Measurements from ENCODE around the gene POR.

Gene POR

DNA sequence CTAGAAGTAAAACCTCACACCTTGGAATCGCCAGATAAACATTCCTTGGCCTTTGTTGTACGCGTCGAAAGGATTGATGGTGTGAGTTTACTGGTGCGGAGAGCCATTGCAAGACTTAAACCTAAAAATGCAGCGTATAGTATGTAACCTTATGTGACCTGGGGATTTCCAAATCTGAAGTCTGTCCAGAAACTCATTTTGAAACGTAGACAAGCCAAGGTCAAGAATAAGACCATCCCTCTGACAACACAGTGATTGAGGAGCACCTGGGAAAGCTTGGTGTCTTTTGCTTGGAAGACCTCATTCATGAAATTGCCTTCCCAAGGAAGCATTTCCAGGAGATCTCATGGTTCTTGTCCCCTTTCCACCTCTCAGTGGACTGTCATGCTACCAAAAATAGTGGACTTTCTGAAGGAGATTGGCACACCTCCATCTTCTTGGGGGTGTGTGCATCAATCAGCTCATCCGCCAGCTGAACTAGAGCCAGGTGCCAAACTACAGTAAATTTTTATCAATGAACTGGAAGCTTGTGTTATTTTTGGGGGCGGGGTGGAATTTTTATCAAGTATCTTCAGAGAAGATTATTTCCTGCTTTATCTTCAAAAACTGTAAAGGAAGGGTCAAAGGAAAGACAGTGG lies 8.1 kb downstream of the POR start:
- no peak overlapping the region for H2BK5ac ChIP-seq (ENCODE audit: low read length)
- H2BK120ac ChIP-seq (ENCODE audit: low read depth, low read length), result no peak overlapping the region
- H3K23ac ChIP-seq (ENCODE audit: low read depth, low read length, poor library complexity), result no peak overlapping the region
- H4K91ac ChIP-seq (ENCODE audit: low read depth, low read length, poor library complexity), result no peak overlapping the region
- no peak overlapping the region for H3K14ac ChIP-seq (ENCODE audit: low read length)
- H2BK15ac ChIP-seq (ENCODE audit: low read length), result no peak overlapping the region
- H3K18ac ChIP-seq (ENCODE audit: low read length), result no peak overlapping the region
- no peak overlapping the region for H3K27ac ChIP-seq (replicated peaks; ENCODE audit: low read length)
- H3K4me1 ChIP-seq (ENCODE audit: control insufficient read depth in 2 of 2, insufficient read depth in 1 of 2, low read depth in 1 of 2, low read length in 2 of 2), result peaks cover 0 to 4% of the 10 kb centered on the region in 2 donors
- peaks cover 5 to 15% of the 10 kb centered on the region in 2 donors for H3K36me3 ChIP-seq (replicated peaks in 1 of 2; ENCODE audit: control insufficient read depth in 2 of 2, insufficient read depth in 2 of 2, low read length in 2 of 2)
- no peak for DNase-seq (ENCODE audit: low spot score)
- H2AFZ ChIP-seq (ENCODE audit: low read length), result no peak overlapping the region
- H3K9me3 ChIP-seq (replicated peaks in 1 of 2; ENCODE audit: control insufficient read depth in 2 of 2, insufficient read depth in 1 of 2, low read depth in 1 of 2, low read length in 2 of 2), result no peaks in the 10 kb centered on the region
- H3K4me3 ChIP-seq (ENCODE audit: low read length in 2 of 2), result no peak overlapping the region
- no peak overlapping the region for H3K9ac ChIP-seq (ENCODE audit: low read depth, low read length, poor library complexity)
- H3K4me2 ChIP-seq (ENCODE audit: insufficient read depth, low read length, poor library complexity, severe bottlenecking), result no peak overlapping the region
- peaks cover 2% of the 10 kb centered on the region for H3K79me1 ChIP-seq (ENCODE audit: low read depth, low read length)
- no peak overlapping the region for H4K8ac ChIP-seq (ENCODE audit: low read depth, low read length)
- no CpG with 5 or more reads among the region's 9 CpGs for WGBS, 2 donors (ENCODE audit: extremely low coverage in 2 of 2, insufficient read length in 2 of 2, insufficient replicate concordance in 1 of 2)
- H2AK5ac ChIP-seq (ENCODE audit: low read depth, low read length), result no peak overlapping the region
- no peaks in the 10 kb centered on the region for H3K27me3 ChIP-seq (ENCODE audit: control insufficient read depth in 3 of 3, insufficient read depth in 3 of 3, low read depth in 1 of 3, low read length in 3 of 3)
- no peak overlapping the region for H2BK12ac ChIP-seq (ENCODE audit: low read length)
- no peak overlapping the region for H3K4ac ChIP-seq (ENCODE audit: low read length)

DNA sequence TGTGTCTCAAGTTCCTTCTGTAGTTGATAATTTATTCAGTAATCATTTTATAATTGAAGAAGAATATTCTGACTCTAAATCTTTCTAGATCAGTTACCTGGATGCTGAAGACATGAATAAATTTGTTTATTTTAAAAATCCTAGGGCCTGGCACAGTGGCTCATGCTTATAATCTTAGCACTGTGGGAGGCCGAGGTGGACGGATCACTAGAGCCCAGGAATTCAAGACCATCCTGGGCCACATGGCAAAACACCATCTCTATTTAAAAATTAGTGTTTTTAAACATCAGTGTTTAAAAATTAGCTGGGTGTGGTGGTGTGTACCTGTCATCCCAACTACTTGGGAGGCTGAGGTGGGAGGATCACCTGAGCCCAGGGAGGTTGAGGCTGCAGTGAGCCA lies 9.3 kb downstream of the POR start:
- no CpG with 5 or more reads among the region's 2 CpGs for WGBS, 2 donors (ENCODE audit: extremely low coverage in 2 of 2, insufficient read length in 2 of 2, insufficient replicate concordance in 1 of 2)

DNA sequence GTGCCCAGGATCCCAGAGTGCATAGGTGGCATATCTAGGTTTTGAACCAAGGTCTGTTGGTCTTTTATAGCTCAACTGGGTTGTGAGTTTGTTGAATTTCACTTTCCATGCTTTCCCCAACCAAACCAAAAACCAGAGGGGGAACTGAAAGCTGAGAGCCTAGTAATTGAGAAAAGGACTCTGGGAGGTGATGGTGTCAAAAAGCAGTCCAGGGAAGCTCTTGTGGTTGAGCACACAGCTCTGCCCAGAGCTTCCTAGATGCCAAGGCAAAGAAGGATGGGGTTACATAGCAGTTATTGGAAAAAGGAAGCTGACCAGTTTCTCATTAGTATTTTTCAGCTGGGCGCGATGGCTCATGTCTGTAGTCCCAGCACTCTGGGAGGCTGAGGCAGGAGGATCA lies 9.9 kb downstream of the POR start:
- Histone ChIP-seq H3K23ac (ENCODE audit: low read depth, low read length, poor library complexity) (no peak overlapping the region), H2AK5ac (ENCODE audit: low read depth, low read length) (no peak overlapping the region), H3K79me1 (ENCODE audit: low read depth, low read length) (peaks cover 2% of the 10 kb centered on the region), H3K14ac (ENCODE audit: low read length) (no peak overlapping the region), H3K4me2 (ENCODE audit: insufficient read depth, low read length, poor library complexity, severe bottlenecking) (no peak overlapping the region), H3K27me3 (ENCODE audit: control insufficient read depth in 3 of 3, insufficient read depth in 3 of 3, low read depth in 1 of 3, low read length in 3 of 3) (no peaks in the 10 kb centered on the region), H4K8ac (ENCODE audit: low read depth, low read length) (no peak overlapping the region), H3K4me3 (ENCODE audit: low read length in 2 of 2) (no peak overlapping the region), H2BK15ac (ENCODE audit: low read length) (no peak overlapping the region), H3K4ac (ENCODE audit: low read length) (no peak overlapping the region), H3K9ac (ENCODE audit: low read depth, low read length, poor library complexity) (no peak overlapping the region), H3K18ac (ENCODE audit: low read length) (no peak overlapping the region), H2AFZ (ENCODE audit: low read length) (no peak overlapping the region), H3K27ac (replicated peaks; ENCODE audit: low read length) (no peak overlapping the region), H2BK5ac (ENCODE audit: low read length) (no peak overlapping the region), H3K9me3 (replicated peaks in 1 of 2; ENCODE audit: control insufficient read depth in 2 of 2, insufficient read depth in 1 of 2, low read depth in 1 of 2, low read length in 2 of 2) (peaks cover 0 to 3% of the 10 kb centered on the region in 2 donors), H3K36me3 (replicated peaks in 1 of 2; ENCODE audit: control insufficient read depth in 2 of 2, insufficient read depth in 2 of 2, low read length in 2 of 2) (peaks cover 3 to 18% of the 10 kb centered on the region in 2 donors), H2BK120ac (ENCODE audit: low read depth, low read length) (no peak overlapping the region), H3K4me1 (ENCODE audit: control insufficient read depth in 2 of 2, insufficient read depth in 1 of 2, low read depth in 1 of 2, low read length in 2 of 2) (no peaks in the 10 kb centered on the region), H2BK12ac (ENCODE audit: low read length) (no peak overlapping the region), H4K91ac (ENCODE audit: low read depth, low read length, poor library complexity) (no peak overlapping the region)
- WGBS, 2 donors (ENCODE audit: extremely low coverage in 2 of 2, insufficient read length in 2 of 2, insufficient replicate concordance in 1 of 2), result no CpG with 5 or more reads among the region's 2 CpGs
- no peak for DNase-seq (ENCODE audit: low spot score)

More for the DNA sequence above, 9.3 kb downstream of the POR start:
- Histone ChIP-seq H2BK120ac (ENCODE audit: low read depth, low read length) (no peak overlapping the region), H3K79me1 (ENCODE audit: low read depth, low read length) (peaks cover 2% of the 10 kb centered on the region), H2BK5ac (ENCODE audit: low read length) (no peak overlapping the region), H4K8ac (ENCODE audit: low read depth, low read length) (no peak overlapping the region), H2AK5ac (ENCODE audit: low read depth, low read length) (no peak overlapping the region), H2AFZ (ENCODE audit: low read length) (no peak overlapping the region), H3K4me2 (ENCODE audit: insufficient read depth, low read length, poor library complexity, severe bottlenecking) (no peak overlapping the region), H3K4me1 (ENCODE audit: control insufficient read depth in 2 of 2, insufficient read depth in 1 of 2, low read depth in 1 of 2, low read length in 2 of 2) (no peaks in the 10 kb centered on the region), H3K14ac (ENCODE audit: low read length) (no peak overlapping the region), H3K4ac (ENCODE audit: low read length) (no peak overlapping the region), H3K9ac (ENCODE audit: low read depth, low read length, poor library complexity) (no peak overlapping the region), H2BK15ac (ENCODE audit: low read length) (no peak overlapping the region), H4K91ac (ENCODE audit: low read depth, low read length, poor library complexity) (no peak overlapping the region), H3K23ac (ENCODE audit: low read depth, low read length, poor library complexity) (no peak overlapping the region), H3K4me3 (ENCODE audit: low read length in 2 of 2) (no peak overlapping the region), H3K18ac (ENCODE audit: low read length) (no peak overlapping the region), H3K27me3 (ENCODE audit: control insufficient read depth in 3 of 3, insufficient read depth in 3 of 3, low read depth in 1 of 3, low read length in 3 of 3) (no peaks in the 10 kb centered on the region), H3K36me3 (replicated peaks in 1 of 2; ENCODE audit: control insufficient read depth in 2 of 2, insufficient read depth in 2 of 2, low read length in 2 of 2) (peaks cover 3 to 18% of the 10 kb centered on the region in 2 donors), H3K27ac (replicated peaks; ENCODE audit: low read length) (no peak overlapping the region), H2BK12ac (ENCODE audit: low read length) (no peak overlapping the region), H3K9me3 (replicated peaks in 1 of 2; ENCODE audit: control insufficient read depth in 2 of 2, insufficient read depth in 1 of 2, low read depth in 1 of 2, low read length in 2 of 2) (no peaks in the 10 kb centered on the region)
- no peak for DNase-seq (ENCODE audit: low spot score)

DNA sequence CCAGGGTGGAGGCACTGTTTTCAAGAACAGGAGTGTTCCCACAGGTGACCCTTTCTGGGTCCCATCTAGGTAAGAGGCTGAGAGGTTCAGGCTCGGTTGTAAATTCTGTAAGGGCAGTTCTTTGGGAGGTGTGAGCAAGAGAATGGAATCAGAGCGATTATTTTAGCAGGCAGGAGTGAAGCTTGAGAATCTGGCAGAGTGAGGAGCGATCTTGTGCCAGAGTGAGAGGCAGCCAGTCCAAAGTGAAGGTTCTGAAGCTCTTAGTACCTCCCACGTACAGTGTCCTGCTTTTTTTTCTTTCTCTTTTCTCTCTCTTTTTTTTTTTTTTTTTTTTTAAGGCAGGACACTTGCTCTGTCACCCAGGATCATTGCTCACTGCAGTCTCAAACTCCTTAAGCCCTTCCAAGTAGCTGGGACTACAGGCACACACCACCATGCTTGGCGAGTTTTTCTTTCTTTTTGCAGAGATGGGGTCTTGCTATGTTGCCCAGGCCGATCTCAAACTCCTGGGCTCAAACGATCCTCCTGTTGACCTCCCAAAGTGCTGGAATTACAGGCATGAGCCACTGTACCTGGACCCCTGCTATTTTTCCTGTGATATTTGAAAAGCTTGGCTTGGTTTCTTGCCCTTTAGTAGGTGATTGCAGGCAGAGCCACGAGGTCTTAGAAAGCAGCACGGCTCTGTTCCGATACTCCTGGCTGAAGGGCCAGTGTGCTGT lies 10.9 kb downstream of the POR start:
- H3K79me1 ChIP-seq (ENCODE audit: low read depth, low read length), result peaks cover 2% of the 10 kb centered on the region
- H3K27me3 ChIP-seq (ENCODE audit: control insufficient read depth in 3 of 3, insufficient read depth in 3 of 3, low read depth in 1 of 3, low read length in 3 of 3), result no peaks in the 10 kb centered on the region
- H3K18ac ChIP-seq (ENCODE audit: low read length), result no peak overlapping the region
- no peak overlapping the region for H4K91ac ChIP-seq (ENCODE audit: low read depth, low read length, poor library complexity)
- H2BK5ac ChIP-seq (ENCODE audit: low read length), result no peak overlapping the region
- no peak overlapping the region for H2AFZ ChIP-seq (ENCODE audit: low read length)
- no peak overlapping the region for H3K9ac ChIP-seq (ENCODE audit: low read depth, low read length, poor library complexity)
- H3K4ac ChIP-seq (ENCODE audit: low read length), result no peak overlapping the region
- H3K23ac ChIP-seq (ENCODE audit: low read depth, low read length, poor library complexity), result no peak overlapping the region
- H3K4me1 ChIP-seq (ENCODE audit: control insufficient read depth in 2 of 2, insufficient read depth in 1 of 2, low read depth in 1 of 2, low read length in 2 of 2), result no peaks in the 10 kb centered on the region
- H2BK120ac ChIP-seq (ENCODE audit: low read depth, low read length), result no peak overlapping the region
- peaks cover 2 to 13% of the 10 kb centered on the region in 2 donors for H3K36me3 ChIP-seq (replicated peaks in 1 of 2; ENCODE audit: control insufficient read depth in 2 of 2, insufficient read depth in 2 of 2, low read length in 2 of 2)
- no peak overlapping the region for H2AK5ac ChIP-seq (ENCODE audit: low read depth, low read length)
- H2BK15ac ChIP-seq (ENCODE audit: low read length), result no peak overlapping the region
- no peak overlapping the region for H2BK12ac ChIP-seq (ENCODE audit: low read length)
- no peak overlapping the region for H3K27ac ChIP-seq (replicated peaks; ENCODE audit: low read length)
- no peak overlapping the region for H3K14ac ChIP-seq (ENCODE audit: low read length)
- DNase-seq (ENCODE audit: low spot score), result no peak
- no peak overlapping the region for H3K4me2 ChIP-seq (ENCODE audit: insufficient read depth, low read length, poor library complexity, severe bottlenecking)
- no CpG with 5 or more reads among the region's 10 CpGs for WGBS, 2 donors (ENCODE audit: extremely low coverage in 2 of 2, insufficient read length in 2 of 2, insufficient replicate concordance in 1 of 2)
- no peak overlapping the region for H4K8ac ChIP-seq (ENCODE audit: low read depth, low read length)
- H3K4me3 ChIP-seq (ENCODE audit: low read length in 2 of 2), result no peak overlapping the region
- peaks cover 3% of the 10 kb centered on the region in 2 donors for H3K9me3 ChIP-seq (replicated peaks in 1 of 2; ENCODE audit: control insufficient read depth in 2 of 2, insufficient read depth in 1 of 2, low read depth in 1 of 2, low read length in 2 of 2)

Measured in neuronal stem cell (in vitro differentiated cells).